Activated CD4-positive, alpha-beta T cell treated with anti-CD3 and anti-CD28 coated beads, Interleukin-2, amount 50 U/mL, for 4 hours (primary cell): ENCODE results near the gene SMYD4.
"Not testable (repeated sequence)": the region's sequence is repeated elsewhere in the genome, so short reads cannot be mapped to it uniquely, and the experiment has no call there.

Experiments used
- DNase-seq, 2 experiments: peaks; one replicate each; pipeline ENCODE4 v3.0.0-alpha.2; 2020

SMYD4 gene

DNA sequence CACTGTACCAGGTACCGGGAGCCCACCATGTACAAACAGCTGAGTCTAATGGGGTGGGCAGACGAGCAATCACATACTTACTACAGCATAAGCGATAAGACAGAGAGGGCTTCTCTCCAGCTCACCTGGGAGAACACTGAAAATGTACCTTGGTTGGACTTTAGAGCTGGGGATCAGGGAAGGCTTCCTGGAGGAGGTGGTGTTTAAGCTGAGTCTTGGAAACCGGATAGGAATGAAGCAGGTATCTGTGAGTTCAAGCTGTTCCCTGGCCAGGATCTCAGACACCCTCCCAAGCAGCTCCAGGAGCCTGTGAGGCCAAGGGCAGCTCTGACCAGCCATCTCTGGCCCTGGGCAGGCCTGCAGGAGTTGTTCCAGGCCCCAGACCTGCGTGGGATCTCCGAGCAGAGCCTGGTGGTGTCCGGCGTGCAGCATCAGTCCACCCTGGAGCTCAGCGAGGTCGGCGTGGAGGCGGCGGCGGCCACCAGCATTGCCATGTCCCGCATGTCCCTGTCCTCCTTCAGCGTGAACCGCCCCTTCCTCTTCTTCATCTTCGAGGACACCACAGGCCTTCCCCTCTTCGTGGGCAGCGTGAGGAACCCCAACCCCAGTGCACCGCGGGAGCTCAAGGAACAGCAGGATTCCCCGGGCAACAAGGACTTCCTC is 75.8 kb downstream of the SMYD4 start:
- DNase-seq = no peak

DNA sequence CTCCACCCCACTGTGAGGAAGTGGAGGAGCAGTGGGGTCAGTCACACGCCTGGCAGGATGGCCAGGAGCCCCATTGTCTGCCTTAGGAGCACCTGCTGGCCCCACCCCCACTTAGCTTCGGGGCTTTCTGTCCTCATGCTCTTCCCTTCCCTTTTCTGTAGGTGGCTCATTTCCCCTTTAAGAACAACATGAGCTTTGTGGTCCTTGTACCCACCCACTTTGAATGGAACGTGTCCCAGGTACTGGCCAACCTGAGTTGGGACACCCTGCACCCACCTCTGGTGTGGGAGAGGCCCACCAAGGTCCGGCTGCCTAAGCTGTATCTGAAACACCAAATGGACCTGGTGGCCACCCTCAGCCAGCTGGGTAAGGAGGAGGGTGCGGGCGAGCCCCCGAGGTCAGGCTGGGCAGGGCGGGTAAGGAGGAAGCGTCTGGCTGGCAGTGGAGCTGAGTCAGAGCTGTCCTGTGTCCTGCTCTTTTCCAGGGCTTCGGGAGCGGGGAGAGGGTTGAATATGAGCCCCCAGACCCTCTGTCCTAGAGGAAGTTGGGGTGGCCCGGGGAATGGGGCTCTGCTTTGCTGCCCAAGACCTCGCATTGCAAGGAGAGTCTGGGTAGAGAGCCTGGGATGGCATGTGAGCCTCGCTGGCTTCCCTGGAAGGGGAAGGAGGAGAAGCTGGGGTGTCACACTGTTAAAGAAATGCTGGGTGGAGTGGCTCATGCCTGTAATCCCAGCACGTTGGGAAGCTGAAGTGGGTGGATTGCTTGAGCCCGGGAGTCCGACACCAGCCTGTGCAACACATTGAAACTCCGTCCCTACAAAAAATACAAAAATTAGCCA is 77.1 kb downstream of the SMYD4 start:
- no peak for DNase-seq

DNA sequence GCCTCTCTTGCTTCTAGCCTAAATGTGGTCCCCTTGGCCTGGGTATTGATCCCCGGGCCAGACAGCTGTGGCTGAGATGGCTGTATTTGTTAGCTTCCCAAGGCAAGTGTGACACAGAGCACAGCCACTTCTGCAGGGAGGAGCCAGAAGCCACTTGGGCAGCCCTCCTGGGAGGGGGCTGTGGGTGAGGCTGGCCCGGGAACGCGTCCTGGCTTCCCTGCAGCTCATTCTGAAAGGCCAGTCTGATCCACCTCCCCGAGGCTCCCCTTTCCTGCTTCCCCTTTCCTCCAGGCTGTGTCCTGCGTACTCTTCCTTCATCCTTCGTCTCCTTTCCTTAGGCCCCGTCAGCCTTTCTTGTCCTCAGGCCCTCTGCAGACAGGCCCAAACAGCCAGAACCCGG is 79.1 kb downstream of the SMYD4 start:
- DNase-seq = no peak

DNA sequence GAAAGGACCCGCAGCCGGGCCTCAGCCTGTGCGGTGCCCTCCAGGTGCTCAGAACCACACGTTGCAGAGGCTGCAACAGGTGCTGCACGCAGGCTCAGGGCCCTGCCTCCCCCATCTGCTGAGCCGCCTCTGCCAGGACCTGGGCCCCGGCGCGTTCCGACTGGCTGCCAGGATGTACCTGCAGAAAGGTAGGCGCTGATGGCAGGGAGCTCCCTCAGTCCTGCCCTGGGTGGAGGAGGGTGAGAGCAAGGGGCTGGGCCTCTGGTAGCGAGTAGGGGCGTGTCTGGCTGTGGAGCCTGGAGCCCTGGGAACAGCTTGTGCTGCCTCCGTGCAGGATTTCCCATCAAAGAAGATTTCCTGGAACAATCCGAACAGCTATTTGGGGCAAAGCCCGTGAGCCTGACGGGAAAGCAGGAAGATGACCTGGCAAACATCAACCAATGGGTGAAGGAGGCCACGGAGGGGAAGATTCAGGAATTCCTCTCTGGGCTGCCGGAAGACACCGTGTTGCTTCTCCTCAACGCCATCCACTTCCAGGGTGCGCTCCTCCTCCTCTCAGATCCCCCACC is 82.6 kb downstream of the SMYD4 start:
- no peak for DNase-seq

DNA sequence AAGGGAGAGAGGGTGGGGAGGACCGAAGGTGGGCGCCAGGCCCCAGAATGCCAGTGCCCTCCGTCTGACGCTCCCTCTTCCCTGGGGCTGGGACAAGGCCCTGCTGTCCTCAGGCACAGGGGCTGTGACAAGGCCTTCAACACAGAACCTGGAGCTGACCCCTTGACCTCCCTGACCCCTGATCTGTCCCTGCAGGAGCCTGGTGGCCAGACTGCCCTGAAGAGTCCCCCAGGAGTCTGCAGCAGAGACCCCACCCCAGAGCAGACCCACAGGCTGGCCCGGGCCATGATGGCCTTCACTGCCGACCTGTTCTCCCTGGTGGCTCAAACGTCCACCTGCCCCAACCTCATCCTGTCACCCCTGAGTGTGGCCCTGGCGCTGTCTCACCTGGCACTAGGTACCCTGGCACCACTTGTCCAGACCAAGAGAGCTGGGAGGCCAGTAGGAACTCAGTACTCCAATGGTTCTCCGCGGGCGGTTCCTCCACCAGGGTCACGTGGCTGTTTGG is 84.1 kb downstream of the SMYD4 start:
- no peak for DNase-seq

DNA sequence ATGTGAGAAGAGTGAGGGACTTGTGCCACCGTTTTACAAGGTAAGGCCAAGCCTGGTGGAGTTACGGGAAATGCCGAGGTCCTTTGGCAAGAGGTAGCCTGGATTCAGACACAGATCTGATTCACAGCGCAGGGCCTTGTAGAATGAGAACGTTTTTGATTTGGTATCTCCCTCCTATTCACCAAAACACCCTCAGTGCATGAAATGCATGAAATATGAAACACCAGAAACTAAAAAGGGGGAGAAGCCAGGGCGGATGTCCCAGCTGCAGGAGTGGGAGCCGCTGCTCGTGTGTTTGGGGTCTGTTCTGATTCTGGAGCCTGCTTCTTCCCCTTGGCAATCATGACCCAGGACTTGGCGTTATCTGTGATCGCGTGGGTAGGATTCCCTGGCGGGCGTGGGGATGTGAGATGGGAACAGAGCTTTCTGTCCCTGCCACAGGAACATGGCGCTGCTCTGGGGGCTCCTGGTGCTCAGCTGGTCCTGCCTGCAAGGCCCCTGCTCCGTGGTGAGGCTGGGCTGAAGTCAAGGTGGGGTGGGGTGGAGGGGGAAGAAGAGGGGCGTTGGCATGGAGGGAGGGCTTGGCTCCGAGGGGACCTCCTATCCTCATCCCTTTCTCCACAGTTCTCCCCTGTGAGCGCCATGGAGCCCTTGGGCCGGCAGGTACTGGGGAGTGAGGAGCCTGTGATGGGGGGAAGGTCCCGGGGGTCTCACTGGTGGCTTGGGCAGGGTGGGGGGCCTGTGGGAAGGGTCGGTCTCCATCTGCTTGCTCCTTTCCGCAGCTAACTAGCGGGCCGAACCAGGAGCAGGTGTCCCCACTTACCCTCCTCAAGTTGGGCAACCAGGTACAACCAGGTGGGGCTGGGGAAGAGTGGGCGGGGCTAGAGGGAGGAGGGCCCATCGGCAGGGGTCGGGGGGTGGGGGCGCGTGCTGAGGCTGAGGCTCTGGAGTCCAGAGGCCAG is 84.9 kb downstream of the SMYD4 start:
- no peak for DNase-seq

DNA sequence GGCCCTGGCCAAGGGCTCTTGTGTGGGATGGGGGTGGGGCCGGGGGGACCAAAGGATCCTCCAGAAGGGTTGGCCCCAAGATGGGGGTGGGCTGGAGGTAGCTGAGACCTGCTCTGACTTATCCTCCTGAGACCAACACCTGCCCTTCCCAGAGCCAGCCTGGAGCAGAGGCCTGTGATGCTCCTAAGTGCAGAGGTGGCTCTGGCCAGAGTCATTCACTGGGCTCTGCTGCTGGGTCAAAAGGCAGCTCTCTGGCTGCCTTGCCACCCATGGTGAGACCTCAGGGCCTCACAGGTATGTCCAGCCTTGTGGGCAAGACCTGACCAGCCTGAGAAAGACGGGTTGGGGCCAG is 86.6 kb downstream of the SMYD4 start:
- no peak for DNase-seq

DNA sequence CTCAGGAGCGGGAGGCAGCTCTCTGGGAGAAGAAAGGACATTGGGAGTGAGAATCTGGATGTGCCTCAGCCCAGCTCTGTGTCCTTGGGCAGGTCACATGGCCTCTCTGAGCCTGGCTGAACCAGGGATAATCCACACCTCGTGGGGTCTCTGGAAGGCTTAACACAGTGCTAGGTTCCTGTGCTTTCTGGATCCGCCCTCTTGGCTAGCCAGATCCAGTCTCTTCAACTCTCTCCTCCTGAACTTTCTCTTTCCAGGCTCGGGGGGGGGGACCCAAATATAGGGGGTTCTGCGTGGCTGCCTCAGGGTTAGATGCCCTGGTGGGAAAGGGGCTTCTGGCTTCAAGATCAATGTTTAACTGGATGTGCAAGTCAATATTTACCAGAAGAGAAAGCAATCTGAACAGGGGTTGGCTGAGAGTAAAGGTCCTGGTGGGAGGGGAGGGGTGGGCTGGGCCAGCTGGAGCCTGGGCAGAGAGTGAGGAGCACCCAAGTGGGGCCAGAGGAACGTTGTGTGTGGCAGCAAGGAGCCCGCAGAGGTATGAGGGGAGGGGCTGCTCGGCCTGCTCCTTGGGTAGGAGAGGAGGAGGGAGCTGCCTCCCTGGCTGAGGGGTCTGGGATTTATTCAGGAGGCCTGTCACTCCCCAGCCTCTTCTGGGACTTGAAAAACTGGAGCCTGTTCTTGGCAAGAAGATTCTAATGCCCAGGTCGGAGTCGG is 87.2 kb downstream of the SMYD4 start, which contains the start of gene SERPINF2:
Gene SERPINF2, plus strand, starts transcription at position 501 of the 717 bp plus-strand sequence. CDS start 2,125 bp downstream, outside the sequence.
- DNase-seq = no peak

DNA sequence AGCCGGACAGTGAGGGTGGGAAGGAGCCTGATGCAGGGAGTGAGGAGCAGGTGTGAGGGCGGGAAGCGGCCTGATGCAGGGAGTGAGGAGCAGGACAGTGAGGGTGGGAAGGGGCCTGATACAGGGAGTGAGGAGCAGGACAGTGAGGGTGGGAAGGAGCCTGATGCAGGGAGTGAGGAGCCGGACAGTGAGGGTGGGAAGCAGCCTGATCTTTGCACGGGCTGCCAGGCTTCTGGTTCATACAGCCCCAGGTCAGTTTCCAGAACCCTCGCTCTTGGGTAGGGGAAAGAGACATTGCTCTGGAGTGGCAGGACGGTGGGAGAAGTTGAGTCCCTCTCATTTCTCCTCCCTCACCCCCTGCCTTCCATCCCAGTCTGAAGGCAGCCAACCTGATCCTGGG is 87.8 kb downstream of the SMYD4 start:
- DNase-seq = not testable (repeated sequence)

DNA sequence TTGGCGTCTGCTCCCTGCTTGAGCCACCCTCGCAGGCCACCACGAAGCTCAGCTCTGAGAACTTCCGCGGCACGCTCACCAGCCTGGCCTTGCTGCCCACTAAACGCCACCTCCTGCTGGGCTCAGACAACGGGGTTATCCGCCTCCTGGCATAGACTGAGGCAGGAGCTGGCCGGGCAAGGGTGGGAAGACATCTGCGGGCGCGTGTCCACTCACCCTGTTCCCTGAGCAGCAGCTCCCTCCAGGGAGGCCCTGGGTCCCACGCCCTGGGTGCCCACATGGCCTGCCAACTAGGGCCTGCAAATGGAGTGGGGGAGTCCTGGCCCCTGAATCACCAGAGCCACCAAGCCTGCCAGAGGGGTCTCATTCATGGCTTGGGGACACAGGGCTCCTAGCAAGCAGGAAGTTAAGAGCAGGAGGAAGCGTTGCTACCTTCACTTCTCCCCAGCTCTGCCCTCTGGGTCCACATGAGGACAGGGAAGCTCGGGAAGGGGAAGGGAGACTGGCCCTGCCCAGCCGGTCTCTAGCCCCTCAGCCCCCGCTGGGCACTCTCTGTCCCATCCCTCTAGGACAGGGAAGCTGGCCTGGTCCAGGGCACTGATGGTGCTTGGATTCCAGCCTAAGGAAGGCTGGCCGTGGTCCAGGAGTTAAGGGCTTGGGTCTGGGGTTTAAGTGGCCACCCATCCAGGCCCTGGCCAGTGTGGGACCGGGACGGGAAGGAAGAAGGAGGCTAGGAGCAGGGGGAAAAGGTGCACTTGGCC is 92.0 kb downstream of the SMYD4 start:
- DNase-seq = no peak

DNA sequence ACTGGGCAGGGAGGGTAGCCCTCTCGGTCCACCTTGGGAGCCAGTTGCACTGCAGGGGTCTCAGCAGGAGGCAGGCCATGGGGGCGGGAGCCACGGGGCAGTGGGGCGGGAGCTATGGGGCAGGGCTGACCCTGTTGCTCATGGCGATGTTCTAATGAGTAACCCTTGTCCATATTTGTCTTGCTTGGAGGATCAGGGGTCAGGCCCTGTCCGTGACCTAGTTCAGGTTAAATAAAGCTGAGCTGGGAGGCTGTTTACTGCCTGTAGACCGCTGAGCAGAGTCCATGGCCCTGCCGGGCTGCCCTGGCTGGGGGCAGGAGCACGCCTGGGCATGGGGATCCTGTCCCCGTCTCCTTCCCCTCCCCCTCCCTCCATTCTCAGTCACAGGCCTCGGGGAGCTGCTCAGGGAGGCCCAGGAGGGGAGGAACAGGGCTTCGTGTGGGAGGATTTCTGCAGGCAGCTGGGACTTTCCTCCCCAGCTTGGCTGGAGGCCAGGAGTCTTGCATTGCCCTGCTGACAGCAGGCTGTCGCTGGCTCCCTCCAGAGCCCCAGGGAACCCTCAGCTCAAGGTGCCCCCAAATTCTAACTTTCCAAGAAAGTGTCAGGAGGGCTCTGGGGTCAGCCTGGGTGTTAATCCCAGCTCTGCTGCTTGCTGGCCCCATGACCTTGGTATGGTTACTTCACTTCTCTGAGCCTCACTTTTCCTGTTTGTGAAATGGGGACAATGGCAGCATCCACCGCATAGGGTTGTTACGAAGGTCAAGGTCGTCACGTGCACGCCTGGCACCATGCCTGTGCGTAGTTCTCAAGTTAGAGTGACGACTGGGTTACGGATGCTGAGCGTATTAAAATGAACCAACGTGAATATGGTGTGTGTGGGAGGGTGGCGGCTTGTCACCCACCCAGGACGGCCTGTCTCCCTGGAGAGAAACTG is 93.1 kb downstream of the SMYD4 start:
- peak; percentile 23 to 26 for DNase-seq

DNA sequence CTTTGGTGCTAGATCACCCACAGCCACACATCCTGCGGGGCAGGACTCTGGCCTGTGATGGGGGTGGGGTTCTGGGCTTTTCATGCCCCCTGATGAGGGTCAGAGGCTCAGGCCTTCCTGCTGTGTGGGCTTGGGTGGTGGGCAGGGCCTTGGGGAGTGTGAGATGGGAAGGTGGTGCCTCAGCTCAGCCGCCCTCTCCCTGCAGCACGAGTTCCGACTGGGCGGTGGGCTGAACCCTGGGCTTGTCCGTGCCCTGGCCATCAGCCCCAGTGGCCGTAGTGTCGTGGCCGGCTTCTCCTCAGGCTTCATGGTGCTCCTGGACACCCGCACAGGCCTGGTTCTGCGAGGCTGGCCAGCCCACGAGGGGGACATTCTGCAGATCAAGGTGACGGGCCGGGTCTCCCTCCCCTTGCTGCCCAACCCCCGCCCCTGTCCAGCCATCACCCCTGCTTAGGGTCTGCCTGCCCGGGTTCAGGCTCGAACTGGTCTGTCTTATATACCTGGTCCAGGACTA is 93.8 kb downstream of the SMYD4 start:
- DNase-seq = no peak

DNA sequence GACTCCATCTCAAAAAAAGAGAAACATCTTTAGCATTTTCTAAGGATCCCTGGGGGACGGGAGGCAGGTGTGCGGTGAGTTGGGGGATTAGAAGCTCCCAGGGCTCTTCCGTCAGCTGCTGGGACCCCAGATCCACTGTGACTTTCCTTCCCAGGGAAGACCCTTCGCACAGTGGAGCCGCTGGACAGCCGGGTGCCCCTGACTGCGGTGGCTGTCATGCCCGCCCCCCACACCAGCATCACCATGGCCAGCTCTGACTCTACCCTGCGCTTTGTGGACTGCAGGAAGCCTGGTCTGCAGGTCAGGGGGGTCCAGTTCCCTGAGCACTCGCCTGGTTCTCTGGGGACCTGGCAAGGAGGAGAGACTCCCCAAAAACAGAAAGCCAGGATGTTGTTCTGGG is 94.3 kb downstream of the SMYD4 start:
- DNase-seq = no peak

DNA sequence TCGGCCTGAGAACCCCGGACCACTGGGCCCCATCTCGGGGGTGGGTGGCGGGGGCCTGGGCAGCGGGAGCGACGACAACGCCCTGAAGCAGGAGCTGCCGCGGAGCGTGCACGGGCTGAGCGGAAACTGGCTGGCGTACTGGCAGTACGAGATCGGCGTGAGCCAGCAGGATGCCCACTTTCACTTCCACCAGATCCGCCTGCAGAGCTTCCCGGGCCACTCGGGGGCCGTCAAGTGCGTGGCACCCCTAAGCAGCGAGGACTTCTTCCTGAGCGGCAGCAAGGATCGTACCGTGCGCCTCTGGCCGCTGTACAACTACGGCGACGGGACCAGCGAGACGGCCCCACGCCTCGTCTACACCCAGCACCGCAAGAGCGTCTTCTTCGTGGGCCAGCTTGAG is 95.9 kb downstream of the SMYD4 start:
- DNase-seq = no peak

DNA sequence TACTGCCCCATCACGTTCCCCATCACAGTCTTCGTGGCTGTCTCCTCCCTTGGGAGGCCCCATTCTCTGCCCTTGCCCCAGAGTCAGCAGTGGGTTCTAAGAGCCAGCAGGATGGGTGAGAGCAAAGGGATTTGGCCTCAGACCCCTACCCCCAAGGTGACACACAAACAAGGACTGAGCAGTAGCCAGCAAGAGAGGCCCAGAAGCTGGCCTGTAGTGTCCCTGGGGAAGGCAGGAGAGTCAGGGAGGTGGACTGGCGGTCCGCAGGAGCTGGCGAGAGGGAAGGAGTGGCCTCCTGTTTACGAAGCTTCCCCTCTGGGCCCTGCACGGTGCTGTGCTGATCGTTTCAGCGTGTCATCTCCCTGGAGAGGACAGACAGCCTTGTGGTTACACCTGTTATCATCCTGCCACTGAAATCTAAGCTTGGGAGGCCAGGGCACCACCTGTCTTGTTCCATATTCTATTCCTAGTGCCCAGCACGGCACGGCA is 96.8 kb downstream of the SMYD4 start:
- no peak for DNase-seq

DNA sequence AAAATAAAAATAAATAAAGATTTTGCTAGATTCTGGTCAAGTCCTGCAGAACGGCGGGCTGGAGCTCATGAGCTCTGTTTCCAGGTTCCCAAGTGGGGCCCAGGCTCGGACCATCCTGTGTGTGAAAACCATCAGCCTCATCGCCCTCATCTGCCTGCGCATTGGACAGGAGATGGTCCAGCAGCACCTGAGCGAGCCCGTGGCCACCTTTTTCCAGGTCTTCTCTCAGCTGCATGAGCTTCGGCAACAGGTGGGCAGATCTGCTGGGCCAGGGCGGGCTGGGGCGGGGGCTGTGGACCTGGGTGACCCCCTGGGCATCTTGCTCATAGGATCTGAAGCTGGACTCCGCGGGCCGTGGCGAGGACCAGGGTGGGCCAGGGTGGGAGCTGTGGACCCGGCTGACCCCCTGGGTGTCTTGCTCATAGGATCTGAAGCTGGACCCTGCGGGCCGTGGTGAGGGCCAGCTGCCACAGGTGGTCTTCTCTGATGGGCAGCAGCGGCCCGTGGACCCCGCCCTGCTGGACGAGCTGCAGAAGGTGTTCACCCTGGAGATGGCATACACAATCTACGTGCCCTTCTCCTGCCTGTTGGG is 97.4 kb downstream of the SMYD4 start:
- DNase-seq = no peak

DNA sequence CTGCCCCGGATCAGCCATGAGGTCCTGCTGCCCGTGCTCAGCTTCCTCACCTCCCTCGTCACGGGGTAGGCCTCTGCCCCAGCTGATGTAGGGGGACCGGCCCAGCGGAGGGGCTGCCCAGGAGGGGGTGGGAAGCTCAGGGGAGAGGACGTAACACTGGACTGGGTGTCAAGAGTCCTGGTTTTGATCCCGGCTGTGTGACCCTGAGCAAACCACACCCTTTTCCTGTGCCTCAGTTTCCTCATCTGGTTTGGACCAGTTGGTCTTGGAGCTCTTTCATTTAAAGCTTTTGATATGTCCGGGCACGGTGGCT is 98.6 kb downstream of the SMYD4 start:
- no peak for DNase-seq

DNA sequence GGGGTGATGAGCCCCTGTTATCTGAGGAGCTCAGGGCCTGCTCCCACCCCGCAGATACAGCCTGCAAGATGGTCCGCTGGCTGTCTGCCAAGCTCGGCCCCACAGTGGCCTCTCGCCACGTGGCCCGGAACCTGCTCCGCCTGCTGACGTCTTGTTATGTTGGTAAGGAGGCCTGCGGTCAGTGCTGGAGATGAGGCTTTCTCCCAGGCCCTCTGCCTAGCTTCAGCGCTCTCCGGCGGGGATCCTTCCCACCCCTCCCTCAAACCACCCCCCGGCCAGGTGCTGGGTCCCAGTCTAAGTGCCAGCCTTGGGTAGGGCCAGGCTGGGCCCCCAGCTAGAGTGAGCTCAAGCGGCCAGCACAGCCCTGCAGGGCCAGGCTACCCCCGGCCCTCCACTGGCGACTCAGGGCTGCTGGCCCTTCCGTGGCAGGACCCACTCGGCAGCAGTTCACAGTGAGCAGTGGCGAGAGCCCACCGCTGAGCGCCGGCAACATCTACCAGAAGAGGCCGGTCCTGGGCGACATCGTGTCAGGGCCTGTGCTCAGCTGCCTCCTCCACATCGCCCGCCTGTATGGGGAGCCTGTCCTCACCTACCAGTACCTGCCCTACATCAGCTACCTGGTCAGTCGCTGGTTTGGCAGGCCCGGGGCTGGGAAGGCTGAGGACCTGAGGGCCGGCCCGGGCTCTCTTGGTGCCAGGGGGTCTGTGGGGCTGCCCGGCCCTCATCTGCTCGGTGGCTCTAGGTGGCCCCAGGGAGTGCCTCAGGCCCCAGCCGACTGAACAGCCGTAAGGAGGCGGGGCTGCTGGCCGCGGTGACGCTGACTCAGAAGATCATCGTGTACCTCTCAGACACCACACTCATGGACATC is 99.1 kb downstream of the SMYD4 start:
- no peak for DNase-seq

DNA sequence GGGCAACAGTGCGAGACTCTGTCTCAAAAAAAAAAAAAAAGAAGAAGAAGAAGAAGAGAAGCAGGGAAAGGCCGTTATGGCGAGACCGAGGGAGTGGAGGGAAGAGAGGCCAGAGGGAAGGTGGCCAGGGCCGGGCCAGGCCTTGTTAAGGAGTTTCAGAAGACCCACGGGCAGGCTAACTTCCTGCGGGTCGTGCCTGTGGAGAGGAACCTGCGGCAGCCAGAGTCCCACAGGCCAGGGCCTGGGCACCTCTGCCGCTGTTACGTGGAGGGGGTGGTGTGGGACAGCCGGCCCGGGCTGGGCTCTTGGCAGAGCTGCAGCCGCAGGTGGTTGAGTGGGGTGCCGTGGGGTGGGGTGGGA is 99.8 kb downstream of the SMYD4 start:
- no peak for DNase-seq
